GM21367 (cell line): ENCODE measurements around the gene SPATA32.
"Not testable (repeated sequence)": the region's sequence is repeated elsewhere in the genome, so short reads cannot be mapped to it uniquely, and the experiment has no call there.

Source experiments
- ATAC-seq: cut with Tn5 transposase; IDR thresholded peaks from one replicate; pipeline ENCODE4 v1.9.1; 2021; ENCODE audit not compliant: unreplicated experiment

Gene SPATA32, protein sequence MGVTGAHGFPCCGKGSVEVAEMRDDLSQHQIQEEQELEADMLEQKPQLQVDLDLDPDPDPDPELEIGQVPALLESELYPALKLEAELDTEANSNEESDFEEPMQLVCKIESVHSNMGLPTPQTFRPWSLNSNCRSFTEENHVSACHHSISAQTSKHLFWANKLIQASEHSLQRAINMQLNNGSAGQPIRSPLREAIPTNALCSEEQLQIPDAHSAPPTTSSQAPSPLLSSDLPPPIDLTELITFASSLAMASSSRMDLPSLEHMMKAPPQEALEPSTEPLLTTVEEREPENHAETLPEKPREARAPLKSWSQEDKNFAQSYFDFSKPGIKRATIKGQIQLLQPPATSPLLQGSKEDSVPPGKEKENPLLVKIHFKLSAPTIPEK

DNA sequence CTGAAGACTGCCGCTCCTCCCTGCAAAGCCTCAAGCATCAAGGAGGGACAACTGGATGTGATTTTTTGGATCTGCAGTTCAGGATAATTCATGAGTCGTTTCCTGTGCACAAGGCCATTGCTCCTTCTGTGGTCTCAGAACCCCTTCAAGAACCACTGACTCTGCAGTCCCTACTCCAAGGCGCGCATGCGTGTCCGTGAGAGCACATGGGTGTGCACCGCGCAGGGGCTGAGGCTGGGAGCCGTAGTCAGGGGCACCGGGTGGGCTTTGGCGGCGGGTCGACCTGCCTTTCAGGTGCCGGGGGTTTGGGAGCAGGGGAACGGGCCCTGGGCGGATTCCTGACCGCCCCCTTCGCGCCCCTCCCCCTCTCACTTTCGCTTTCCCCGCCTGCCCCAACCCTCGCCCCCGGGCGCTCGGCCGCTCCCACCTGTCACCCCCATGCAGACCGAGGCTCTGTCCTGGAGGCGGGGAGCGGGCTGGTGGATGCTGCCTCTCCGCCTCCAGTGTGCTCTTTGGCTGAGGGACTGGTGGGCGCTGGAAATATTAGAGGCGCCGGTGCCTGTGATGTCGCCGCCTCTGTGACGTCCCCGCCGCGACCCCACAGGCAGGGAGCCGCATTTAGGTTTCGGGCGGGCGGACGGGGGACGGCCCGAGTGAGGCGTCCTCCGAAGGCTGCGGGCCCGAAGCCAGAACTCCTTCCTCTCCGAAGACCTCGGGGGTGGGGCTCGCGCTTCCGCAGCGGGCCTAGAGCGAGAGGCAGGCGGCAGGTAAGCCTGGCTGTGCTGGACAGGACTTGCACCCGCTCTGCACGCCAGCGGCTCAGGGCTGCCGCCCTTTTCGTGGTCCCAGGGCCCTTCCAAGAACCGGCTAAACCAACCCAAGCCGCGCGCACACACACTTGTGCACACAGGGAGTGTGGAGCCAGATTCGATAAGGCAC, at the start of gene SPATA32:
TSS of gene SPATA32 (minus strand) at position 518 of the 939 bp plus-strand sequence. CDS start at position 440, 78 bp downstream.
- no peak for ATAC-seq

DNA sequence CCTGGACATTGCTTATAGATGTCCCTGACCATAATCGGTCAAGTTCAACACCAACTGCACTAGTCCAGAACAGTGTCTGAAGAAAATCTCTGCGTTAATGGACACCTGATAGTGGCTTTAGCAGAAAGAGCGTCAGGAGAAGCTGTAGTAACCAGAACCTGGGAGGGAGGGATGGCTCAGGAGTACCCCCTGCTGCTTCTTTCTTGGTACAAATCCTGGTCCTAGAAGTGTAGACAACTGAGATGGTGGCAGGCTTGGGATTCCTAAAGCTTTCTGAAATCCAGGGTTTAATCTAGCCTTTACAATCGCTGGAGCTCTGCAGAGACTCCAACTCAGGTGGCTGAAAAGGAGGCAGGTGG, 49.5 kb upstream of the SPATA32 start:
- ATAC-seq, result no peak

DNA sequence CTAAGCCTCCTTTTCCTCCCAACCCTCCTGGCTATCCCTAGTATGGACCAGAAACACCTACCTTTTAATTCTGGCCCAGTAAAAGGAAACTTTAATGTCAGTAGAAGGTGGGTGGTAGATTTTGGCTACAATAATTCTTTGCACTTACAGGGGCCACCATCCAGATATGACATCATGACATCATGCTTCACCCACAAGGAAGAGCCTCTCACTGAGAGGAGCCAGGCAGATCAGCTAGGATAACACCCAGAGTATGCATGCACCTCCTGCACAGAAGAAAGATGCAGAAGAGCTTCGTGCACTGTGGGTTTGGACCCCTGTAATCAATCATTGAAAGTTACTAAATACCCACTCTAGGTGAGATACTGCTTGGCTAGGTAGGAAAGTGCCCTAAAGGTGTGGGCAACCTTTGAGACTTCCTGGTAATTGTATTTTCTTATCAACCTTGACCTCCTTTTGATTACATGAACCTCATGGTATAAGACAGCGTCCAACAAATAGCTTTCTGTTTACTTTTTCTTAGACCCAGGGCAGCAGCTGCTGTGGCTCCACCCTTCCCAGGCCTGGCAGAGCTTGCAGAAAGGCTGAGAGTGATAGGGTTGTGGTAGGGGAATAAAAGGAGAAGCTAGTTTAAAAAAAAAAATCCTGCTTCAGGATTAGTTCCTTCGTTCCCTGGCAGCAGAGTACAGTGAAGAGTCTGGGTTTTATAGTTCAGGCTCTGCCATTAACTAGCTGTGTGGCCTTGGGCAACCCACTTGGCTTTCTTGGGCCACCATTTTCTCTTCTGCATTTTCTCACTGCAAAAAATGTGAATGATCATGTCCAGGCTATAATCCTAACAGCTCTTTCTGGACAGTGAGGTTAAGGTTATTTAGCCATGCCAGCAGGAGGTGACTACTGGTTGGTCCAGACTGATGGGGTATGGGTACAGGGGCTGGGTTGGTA, 48.8 kb upstream of the SPATA32 start:
- ATAC-seq, result no peak

DNA sequence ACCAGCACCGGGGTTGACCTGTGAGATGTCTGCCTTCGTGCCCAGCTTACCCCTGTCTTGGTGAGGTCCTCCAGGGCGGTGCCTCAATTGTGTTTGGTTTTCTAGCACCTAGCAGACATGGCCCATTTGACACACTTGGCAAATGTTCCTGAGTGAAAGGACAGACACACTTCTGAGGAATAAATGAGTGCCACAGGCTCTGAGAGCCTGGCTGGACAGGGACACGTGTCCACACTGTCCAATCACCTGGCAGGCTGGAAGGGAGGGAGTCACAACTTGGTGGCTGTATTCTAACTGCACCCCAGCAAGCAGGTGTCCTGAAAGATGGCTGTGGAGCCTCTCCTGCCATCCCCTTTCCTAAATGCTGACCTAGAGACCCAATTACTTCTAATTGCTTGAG, 47.5 kb upstream of the SPATA32 start:
- ATAC-seq, result no peak

DNA sequence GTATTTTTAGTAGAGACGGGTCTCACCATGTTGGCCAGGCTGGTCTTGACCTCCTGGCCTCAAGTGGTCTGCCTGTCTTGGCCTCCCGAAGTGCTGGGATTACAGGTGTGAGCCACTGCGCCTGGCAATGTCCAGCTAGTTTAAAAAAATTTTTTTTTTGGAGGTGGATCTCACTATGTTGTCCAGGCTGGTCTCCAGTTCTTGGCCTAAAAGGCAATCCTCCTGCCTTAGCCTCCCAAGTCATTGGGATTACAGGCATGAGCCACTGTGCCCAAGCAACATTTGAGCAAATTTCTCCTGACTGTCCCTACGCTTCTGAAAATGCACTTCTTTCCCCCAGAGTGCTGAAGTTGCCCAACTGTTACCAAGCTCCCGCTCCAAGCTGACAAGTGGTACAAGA, 46.9 kb upstream of the SPATA32 start:
- no peak for ATAC-seq

DNA sequence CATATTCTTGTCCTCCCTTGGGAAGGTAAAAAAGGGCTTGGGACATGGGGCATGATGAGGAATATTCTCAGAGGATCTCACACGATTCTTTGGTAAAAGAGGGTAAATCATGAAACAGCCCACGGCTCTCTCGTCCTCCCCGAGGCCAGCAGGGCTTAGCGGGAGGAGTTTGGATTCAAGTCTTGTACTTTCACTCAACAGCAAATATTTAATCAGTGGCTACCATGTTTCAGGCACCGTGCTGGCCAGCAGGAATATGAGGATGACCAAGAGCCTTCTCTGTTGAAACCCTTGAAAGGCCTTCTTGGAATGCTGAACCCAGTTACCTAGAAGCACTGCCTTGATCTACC, 46.1 kb upstream of the SPATA32 start:
- no peak for ATAC-seq

DNA sequence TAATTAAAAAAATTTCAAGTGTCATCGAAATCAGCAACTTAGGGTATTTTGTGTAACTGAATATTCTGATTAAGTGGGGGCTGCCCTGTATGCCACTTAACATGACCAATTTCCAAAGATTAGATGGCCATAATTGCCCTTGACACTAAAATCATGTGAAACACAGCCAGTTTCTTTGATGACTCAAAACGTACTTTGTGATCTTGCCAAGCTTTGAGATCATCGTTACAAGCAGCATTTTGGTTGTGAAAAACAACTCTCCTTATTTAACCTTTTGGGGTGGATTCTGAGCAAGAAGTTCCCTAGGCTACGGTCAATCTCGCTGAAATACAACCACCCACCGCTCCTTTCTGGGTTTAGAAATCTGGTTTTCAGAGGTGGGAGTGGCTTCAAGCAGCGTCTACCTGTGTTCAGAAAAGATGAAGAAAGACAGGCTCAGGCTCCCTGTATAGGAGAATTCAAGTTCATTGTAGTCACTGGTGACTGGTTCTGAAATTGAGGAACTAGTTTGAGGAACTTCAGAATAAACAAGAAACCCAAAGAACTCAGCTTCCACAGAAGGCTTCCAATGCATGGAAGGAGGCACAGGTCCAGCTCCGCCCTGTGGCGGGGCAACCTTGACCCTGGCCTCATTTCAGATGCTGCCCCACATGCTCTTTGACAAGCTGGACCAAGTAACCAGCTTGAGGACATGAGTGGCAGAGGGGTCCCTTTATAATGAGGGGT, 45.6 kb upstream of the SPATA32 start:
- ATAC-seq, result no peak

DNA sequence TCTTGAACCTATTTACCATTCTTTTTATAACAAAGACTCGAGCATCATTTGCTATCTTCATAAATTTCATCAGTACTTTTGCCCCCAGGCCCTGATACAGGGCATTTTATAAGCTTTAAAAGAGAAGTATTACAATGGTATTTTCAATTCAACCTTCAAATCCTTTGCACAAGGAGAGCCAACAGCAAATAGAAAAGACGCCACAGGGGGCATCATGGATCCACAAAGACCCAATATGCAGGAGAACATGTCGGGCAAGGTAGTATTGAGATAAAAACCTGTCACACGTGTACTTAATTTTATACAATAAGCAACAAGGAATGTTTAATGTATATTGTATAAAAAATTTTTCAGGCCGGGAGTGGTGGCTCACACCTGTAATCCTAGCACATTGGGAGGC, 44.7 kb upstream of the SPATA32 start:
- ATAC-seq, result no peak

DNA sequence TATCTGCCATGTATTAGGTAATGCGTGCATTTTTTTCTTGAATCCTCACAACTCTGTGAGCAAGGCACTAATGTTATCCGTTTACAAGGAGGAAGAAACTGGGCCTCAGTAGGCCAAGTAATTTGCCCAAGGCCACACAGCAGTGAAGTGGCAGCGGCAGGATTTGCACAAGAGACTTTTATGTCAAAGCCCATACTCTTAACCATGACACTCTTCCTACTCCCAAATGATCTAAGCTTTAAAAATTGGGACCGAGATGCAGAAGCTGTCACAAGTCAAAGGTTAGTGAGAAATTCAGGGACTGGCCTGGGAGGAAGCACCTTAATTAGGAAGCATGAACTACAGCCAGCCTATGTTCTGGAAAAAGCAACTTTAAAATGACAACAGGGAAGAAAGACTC, 44.2 kb upstream of the SPATA32 start:
- no peak for ATAC-seq

DNA sequence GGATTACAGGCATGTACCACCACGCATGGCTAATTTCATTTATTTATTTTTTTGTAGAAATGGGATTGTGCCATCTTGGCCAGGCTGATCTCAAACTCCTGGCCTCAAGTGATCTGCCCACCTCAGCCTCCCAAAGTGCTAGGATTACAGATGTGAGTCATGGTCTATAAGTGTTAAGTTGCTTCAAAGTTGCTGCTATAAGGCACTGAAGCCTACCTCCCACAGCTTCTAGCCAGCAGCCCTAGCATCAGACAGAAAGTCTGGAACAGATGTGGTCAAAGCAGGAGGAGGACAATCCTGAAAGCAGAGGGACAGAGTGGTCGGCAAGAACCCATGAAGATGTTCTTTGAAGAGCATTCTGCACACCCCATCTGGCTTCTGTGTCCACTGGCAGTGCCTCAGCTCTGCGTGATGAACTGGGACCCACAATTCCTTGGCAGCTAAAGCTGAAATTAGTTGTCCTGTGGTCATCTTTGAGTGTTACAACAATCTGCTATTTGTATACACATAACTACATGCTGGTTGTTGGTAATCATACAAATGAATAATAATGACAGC, 43.7 kb upstream of the SPATA32 start:
- ATAC-seq, result no peak

DNA sequence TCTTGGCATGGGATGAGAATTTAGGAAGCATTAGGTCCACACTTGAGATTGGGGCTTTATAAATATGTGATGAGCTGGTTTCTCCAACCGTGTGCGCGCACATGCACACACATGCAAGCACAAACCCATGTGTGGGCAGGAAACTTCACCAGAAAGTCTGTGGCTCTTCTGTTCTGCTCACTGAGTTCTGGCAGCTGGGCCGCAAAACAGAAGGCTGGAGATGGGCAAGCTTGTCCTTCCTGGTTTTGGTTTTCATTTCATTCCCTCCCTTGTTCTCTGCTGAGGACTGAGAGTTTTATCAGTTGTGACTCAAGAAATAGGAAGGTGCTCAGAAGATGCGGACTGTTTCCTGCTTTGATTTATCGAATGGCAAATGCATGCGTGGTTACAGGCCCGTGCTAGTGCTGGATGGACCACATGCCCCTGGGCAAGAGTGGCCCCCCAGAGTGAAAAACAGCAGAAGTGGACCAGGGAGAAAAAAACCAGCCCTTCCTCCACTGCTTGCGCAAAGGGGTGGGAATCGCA, 40.8 kb upstream of the SPATA32 start:
- ATAC-seq, result no peak

DNA sequence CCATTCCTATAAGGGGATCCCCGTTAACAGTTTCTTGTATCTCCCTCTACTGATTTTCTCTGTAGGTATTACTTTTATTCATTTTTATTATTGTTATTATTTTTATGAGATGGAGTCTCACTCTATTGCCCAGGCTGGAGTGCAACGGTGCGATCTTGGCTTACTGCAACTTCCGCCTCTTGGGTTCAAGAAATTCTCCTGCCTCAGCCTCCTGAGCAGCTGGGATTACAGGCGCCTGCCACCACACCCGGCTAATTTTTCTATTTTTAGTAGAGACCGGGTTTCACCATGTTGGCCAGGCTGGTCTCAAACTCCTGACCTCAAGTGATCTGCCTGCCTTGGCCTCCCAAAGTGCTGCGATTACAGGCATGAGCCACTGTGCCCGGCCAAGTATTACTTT, 40.3 kb upstream of the SPATA32 start:
- ATAC-seq, result not testable (repeated sequence)

DNA sequence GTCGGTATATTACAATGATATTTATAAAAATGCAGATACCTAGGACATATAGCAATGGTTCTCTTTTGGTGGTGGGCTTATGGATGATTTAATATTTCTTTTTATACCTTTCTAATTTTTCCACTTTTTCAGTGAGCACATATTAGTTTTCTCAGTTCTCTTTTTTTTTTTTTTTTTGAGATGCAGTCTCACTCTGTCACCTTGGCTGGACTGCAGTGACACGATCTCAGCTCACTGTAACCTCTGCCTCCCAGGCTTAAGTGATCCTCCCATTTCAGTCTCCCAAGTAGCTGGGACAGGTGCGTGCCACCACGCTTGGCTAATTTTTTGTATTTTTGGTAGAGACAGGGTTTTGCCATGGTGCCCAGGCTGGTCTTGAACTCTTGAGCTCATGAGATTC, 39.8 kb upstream of the SPATA32 start:
- ATAC-seq, result no peak

DNA sequence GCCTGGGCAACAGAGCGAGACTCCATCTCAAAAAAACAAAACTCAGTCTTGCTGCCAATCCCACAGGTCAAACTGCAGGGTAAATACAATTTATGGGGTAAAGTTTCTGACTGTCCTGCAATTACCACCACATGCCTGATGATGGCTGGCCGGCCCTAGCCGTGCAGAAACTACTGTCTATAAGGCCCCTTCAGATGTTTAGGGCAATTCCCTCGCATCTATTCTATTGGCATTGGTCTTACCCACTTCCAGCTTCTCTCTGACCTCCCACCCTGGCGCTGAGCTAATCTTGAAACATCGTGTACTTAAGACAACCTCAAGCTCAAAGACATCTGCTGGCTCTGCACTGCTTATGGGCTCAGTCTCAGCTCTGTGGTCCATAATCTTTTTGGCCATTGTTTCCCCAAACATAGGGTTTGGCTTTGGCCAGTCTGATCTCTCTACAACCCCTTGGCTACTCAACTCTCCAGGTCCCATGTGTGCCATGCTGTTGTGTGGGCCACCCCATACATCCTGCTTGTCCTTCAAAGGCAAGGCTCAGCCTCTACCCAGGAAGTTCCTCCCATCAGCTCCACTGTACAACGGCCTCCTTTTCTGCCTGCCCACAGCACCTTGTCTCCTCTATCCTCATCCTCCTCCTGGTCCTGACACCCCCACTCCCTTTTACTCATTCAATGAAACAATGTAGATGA, 38.3 kb upstream of the SPATA32 start:
- ATAC-seq, result no peak

DNA sequence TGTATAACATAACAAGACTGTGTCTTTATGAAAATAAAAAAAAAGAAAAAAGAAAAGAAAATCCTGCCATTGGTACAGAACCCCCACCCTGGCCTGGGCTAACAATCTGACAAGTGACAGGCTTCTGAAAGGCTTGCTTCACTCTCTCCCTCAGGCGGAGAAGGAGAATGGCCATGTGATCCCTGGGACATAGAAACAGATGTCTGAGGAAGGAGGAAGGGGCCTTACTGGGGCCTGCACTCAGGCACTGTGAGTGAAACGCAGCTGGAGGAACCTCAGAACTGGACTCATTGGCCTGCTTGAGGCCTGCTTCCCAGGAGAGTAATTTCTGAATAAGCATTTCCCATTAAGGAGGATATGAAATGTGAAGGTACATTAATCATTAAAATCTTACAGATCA, 37.5 kb upstream of the SPATA32 start:
- ATAC-seq, result no peak

DNA sequence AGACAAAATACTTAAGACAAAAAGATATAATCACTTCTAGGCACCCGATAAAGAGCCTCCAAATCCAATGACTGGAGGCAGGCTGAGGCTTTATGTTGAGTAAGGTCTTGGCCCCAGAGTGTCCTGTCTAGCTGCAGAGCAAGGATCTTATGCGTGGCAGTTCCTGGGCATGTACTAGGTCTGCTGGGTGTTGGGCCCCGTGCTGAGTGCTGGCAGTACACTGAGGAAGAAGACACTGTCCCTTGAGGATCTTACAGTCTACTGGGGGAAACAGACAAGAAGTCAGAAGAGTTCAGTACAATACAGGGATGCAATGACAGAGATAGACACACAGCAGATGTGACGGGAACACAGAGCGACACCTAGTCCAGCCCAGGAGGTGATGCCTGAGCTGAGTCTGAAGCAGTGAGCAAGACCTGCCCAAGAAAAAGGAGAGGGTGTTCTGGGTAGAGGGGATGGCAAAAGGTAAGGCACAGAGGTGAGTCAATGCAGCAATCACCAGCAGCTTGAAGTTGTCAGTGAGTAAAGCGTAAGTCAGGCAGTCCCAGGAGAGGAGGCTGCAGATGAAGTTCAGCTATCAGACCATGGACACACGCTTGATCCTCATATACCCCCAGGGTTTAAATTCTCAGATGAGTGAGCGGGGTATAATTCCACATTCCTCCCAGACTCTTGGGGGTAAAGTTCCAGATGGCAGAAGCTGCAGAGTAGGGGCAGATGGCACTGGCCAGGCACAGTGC, 36.8 kb upstream of the SPATA32 start:
- ATAC-seq, result no peak

DNA sequence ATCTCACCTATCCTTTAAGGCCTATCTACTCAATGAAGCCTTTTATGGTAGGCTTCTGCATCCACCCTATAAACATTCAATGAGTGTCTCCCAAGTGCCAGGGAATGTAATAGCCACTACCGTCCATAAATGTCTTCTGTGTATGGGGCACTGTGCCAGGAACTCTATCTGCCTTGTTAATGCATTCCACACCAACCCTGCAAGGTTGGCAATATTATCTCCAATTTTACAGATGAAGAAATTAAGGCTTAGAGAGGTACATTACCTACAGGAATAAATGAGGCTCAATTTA, 34.9 kb upstream of the SPATA32 start:
- no peak for ATAC-seq

DNA sequence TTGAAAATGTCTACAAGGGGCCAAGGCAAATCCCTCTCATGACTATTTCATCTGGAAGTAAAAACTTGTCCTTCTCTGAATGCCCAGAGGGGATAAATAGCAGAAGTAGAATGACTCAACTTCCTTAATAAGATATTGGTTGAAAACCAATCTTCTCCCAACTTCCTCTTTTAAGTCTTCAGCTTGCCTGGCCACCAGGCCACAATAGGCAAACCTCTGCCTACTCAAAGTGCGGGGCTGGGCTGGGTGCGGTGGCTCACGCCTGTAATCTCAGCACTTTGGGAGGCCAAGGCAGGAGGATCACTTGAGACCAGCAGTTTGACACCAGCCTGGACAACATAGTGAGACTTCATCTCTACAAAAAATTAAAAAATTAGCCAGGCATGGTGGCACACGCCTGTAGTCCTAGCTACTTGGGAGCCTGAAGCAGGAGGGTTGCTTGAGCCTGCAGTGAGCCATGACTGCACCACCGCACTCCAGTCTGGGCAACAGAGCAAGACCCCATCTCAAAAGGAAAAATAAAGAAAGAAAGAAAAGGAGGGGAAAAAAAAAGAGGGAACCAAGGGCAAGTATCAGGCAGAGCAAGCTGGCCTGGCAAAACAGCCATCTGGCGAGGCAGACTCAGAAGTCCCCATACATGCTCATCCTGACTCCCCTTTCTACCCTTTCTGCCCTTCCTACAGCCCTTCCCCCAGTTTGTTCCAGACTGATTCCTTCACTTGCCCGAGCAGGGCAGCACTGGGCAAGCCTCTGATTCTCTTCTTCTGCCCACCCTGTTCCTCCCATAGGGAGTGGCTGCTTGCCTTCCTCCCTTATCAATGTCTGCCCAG, 34.3 kb upstream of the SPATA32 start:
- ATAC-seq, result no peak
